Esophagus squamous epithelium (tissue), 5 donors: ENCODE measurements around the gene SKI. TPM values are rescaled to one million over a fixed set of nuclear protein-coding genes. Genes with fewer than 3 reads are reported as not detected.

Source experiments
- DNase-seq: peaks from one replicate; lab custom pipeline; 2025; lab: John Stamatoyannopoulos, UW
- H3K27ac ChIP-seq, 4 donors: fragments of 200-600 bp; sonication (generic); one replicate each; pipeline ENCODE4 v1.5.1; 2016 to 2019; ENCODE audit warnings: mild to moderate bottlenecking in 1 of 4
- H3K27me3 ChIP-seq, 4 donors: fragments of 200-600 bp; sonication (generic); 1 replicate in 3 of 4; 2 replicates in 1 of 4; pipeline versions ENCODE4 v1.5.1 to v1.6.0; 2017 to 2021; ENCODE audit warnings: antibody characterized with exemption in 1 of 4
- H3K36me3 ChIP-seq, 3 donors: fragments of 200-600 bp; sonication (generic); one replicate each; pipeline ENCODE4 v1.5.1; 2016 to 2019
- H3K4me1 ChIP-seq, 3 donors: fragments of 200-600 bp; sonication (generic); one replicate each; pipeline ENCODE4 v1.5.1; 2017 to 2019
- H3K4me3 ChIP-seq, 4 donors: fragments of 200-600 bp; sonication (generic); 1 replicate in 3 of 4; 2 replicates in 1 of 4; pipeline ENCODE4 v1.5.1; 2016 to 2019; ENCODE audit warnings: mild to moderate bottlenecking in 2 of 4, moderate library complexity in 1 of 4
- H3K9me3 ChIP-seq, 3 donors: fragments of 200-600 bp; sonication (generic); one replicate each; pipeline ENCODE4 v1.5.1; 2016 to 2019
- POLR2A ChIP-seq, 4 donors: fragments of 450-650 bp; IDR thresholded peaks; one replicate each; pipeline ENCODE4 v1.6.1; 2017; ENCODE audit warnings: antibody characterized with exemption in 4 of 4, mild to moderate bottlenecking in 4 of 4, moderate library complexity in 3 of 4
- WGBS, 2 donors: methylation state at CpG; one replicate each; pipeline ENCODE4 v1.1.5; 2018; 5-methylcytosine and 5-hydroxymethylcytosine counted together
- intact Hi-C: fragments of 100-400 bp; cut with DNase I; formaldehyde crosslinking; loops from one replicate; pipeline ENCODE4 v1.15.0; 2022
- total RNA-seq, 4 donors: library from RNA; depleted of rRNA; stranded (reverse); fragments of >200 nt; gene quantifications; one replicate each; pipeline ENCODE4 v1.1.0, GENCODE V29; 2016
- TF ChIP-seq, protein P1 (sequence below), 6 experiments: fragments of 450-650 bp in 4 of 6; fragments of 200-600 bp in 2 of 6; sonication (generic) in 2 of 6; IDR thresholded peaks; one replicate each; pipeline ENCODE4 v1.5.1; 2016 to 2019; ENCODE audit warnings: antibody characterized with exemption in 6 of 6, mild to moderate bottlenecking in 4 of 6, moderate library complexity in 4 of 6
- donor health status: DM: yes; HTN: yes; CAD: no.

The SKI gene
- total RNA-seq, 4 donors from 2014 or later, result 18.2 to 38.8 (median 25.2) TPM

DNA sequence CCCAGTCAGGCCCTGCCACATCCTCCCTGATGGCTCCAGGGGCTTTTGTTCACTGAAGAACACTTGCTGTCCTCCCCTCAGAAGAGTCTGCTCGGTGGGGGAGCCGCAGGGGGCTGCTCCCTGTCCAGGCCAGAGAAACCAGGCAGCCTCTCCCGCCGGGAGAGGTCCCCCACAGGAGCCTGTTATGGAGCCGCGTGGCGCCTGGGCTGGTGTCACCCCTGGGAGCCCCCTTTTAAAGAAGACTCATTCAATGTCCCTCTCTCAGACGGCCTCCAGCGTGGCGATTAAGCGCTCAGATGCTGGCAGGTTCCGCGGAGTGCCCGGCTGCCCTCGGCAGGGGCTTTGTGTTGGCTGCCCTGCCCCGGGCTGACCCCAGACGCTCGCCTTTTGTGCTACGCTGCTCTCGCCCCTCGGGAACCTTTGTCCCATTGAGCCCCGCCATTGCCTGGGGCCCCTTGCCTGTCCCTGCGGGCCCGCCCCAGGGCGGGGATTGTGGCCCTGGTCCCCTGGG, 43.1 kb downstream of the SKI start:
- no peaks in the 10 kb centered on the region for H3K27me3 ChIP-seq
- intact Hi-C loops, result no loop called here
- H3K4me1 ChIP-seq, result peaks cover 57 to 100% (median 87%) of the 10 kb centered on the region in 3 donors
- TF ChIP-seq POLR2A (IDR thresholded peaks at IDR 0.05), result no peak
- TF ChIP-seq, protein P1, sequence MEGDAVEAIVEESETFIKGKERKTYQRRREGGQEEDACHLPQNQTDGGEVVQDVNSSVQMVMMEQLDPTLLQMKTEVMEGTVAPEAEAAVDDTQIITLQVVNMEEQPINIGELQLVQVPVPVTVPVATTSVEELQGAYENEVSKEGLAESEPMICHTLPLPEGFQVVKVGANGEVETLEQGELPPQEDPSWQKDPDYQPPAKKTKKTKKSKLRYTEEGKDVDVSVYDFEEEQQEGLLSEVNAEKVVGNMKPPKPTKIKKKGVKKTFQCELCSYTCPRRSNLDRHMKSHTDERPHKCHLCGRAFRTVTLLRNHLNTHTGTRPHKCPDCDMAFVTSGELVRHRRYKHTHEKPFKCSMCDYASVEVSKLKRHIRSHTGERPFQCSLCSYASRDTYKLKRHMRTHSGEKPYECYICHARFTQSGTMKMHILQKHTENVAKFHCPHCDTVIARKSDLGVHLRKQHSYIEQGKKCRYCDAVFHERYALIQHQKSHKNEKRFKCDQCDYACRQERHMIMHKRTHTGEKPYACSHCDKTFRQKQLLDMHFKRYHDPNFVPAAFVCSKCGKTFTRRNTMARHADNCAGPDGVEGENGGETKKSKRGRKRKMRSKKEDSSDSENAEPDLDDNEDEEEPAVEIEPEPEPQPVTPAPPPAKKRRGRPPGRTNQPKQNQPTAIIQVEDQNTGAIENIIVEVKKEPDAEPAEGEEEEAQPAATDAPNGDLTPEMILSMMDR (IDR thresholded peaks at IDR 0.05), result no peak
- H3K4me3 ChIP-seq, result no peak overlapping the region
- WGBS, 2 donors, result 90% methylated on average over 2 of the region's 25 CpGs; no CpG with 5 or more reads in 1 of the 2 donors
- no peaks in the 10 kb centered on the region for H3K9me3 ChIP-seq
- H3K36me3 ChIP-seq, result peaks cover 0 to 6% (median 0%) of the 10 kb centered on the region in 3 donors
- no peak for DNase-seq
- H3K27ac ChIP-seq, result peak overlapping the region in 3 of 4 donors; percentile 22 to 74 (median 36)

DNA sequence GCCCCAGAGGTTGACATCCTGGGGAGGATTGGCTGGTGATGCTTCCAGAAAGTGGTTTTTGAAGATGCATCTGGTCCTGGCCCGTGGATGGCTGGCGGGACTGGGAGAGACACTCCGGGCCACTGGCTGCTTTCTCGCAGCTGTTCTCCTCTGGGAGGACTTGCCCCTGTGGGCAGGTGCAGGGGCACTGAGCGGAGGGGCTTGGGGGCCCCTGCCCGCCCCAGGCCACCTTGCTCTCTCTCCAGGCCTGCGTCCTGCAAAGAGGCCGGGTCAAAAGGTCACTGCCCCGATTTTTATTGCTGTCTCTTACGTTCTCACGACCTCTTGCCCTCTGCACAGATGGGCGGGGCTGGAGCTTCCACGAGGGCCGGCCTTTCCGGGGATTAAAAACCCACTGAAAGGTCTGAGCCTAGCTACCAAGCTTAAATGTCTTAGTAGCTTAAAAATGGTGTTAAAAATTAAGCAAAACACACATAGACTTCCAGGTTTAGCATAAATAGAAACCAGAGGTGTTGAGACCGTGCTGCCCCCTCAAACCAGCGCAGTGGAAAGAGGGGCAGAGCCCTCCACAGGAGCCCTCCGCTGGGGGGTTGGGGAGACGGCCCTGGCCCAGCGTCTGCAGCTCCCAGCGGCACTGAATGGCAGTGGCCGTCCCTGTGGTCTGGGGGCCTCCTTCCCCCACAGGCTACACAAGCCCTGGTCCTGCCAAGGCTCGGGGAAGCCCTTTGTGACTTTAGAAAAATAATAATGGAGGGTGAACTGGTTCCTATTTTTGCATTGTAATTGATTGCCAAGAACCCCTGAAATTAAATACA, 43.9 kb downstream of the SKI start:
- no peak for DNase-seq
- Histone ChIP-seq H3K4me1 (peaks cover 55 to 100% (median 93%) of the 10 kb centered on the region in 3 donors), H3K27ac (peak overlapping the region in 3 of 4 donors; percentile 22 to 74 (median 46)), H3K9me3 (no peaks in the 10 kb centered on the region), H3K36me3 (peaks cover 0 to 6% (median 0%) of the 10 kb centered on the region in 3 donors), H3K4me3 (no peak overlapping the region), H3K27me3 (no peaks in the 10 kb centered on the region)
- intact Hi-C loops, result no loop called here
- TF ChIP-seq POLR2A (IDR thresholded peaks at IDR 0.05), result no peak
- TF ChIP-seq, protein P1 (IDR thresholded peaks at IDR 0.05), result no peak
- 40 to 66% methylated on average over 4 to 12 of the region's 23 CpGs for WGBS, 2 donors

DNA sequence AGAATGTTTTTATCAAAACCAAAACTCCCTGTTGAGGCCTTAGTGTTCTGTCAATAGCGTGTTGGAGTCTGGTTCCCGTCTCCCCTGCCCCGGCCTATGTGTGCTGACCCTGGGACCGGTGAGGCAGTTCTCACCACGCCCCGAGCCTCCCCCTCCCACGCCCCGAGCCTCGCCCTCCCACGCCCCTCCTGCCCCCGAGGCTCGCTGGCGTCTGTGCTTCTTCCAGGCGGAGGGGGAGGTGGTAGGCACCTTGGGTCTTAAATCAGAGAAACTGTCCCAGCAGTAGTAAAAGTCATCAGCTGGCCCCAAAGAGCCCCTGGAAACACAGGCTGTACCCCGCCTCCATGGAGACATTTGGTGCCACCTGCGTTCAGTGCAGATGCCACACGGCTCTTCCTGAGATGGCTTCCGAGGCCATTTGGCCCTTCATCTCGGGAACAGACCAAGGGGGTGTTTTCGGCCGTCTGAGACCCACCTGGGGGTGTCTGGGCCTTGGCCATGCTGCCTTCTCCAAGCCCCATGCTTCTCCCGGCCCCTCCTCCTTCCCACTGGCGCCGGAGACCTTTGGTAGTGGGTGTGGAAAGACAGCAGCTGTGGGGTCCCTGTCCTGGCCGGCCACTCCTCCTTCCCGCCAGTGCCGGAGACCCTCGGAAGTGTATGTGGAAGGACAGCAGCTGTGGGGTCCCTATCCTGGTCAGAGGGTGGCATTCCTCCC, 44.7 kb downstream of the SKI start:
- H3K27ac ChIP-seq, result peak overlapping the region in 3 of 4 donors; percentile 14 to 74 (median 46)
- DNase-seq, result no peak
- TF ChIP-seq POLR2A (IDR thresholded peaks at IDR 0.05), result no peak
- TF ChIP-seq, protein P1 (IDR thresholded peaks at IDR 0.05), result no peak
- peaks cover 58 to 100% (median 90%) of the 10 kb centered on the region in 3 donors for H3K4me1 ChIP-seq
- no peaks in the 10 kb centered on the region for H3K9me3 ChIP-seq
- no peaks in the 10 kb centered on the region for H3K27me3 ChIP-seq
- intact Hi-C loops, result no loop called here
- WGBS, 2 donors, result 33 to 78% methylated on average over 6 to 12 of the region's 28 CpGs
- H3K4me3 ChIP-seq, result no peak overlapping the region
- H3K36me3 ChIP-seq, result peaks cover 0 to 11% (median 0%) of the 10 kb centered on the region in 3 donors

DNA sequence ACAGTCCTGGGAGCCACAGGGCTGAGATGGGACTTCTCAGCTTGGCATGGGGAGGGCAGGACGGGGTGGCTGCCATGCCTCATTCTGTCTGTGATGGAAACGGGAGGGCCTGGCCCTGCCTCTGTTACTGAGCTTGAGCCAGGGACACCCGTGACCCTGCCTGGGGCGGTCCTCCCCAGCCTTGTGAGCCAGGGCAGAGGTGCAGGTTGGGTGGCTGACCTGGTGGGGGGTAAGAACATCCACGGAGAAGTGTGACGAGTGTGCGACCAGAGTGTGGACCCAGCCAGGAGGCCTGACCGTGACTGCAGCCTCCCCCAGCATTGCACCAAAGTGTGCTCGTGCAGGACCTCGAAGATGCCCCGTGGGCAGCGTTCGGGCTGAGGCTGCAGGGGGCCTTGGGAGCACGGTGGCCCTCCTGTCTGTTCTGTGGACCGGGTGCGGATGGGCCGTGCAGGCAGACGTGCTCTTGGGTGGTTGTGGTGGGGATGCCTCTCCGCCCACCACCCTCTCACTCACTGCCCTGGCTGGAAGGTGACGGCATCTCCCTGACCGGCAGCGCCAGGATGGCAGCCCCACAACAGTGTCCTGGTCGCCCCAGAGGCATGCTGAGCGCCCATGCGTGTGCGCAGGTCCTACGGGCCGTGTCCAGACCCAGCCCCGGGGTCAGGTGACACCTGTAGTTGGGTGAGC, 45.4 kb downstream of the SKI start:
- intact Hi-C loops, result no loop called here
- H3K36me3 ChIP-seq, result peaks cover 0 to 14% (median 0%) of the 10 kb centered on the region in 3 donors
- no peaks in the 10 kb centered on the region for H3K27me3 ChIP-seq
- peak overlapping the region; percentile 21 to 74 (median 34) for H3K27ac ChIP-seq
- TF ChIP-seq, protein P1 (IDR thresholded peaks at IDR 0.05), result no peak
- no peak for TF ChIP-seq POLR2A (IDR thresholded peaks at IDR 0.05)
- no peak overlapping the region for H3K4me3 ChIP-seq
- H3K9me3 ChIP-seq, result no peaks in the 10 kb centered on the region
- peaks cover 61 to 100% (median 90%) of the 10 kb centered on the region in 3 donors for H3K4me1 ChIP-seq
- no peak for DNase-seq
- WGBS, 2 donors, result 54 to 59% methylated on average over 2 to 6 of the region's 29 CpGs
